ENCODE results near the gene WRAP73. TPM values are rescaled to one million over a fixed set of nuclear protein-coding genes. Genes with fewer than 3 reads are reported as not detected.

Gene WRAP73
- polyA plus RNA-seq, 4 donors = 17.4 to 21.1 (median 19.7) TPM

- no peak for DNase-seq (ENCODE audit: low read depth in 4 of 4, low spot score in 3 of 4)
These were observed 1.4 kb upstream of the WRAP73 start for GRCh38 chr1:3651026-3651929.

DNA sequence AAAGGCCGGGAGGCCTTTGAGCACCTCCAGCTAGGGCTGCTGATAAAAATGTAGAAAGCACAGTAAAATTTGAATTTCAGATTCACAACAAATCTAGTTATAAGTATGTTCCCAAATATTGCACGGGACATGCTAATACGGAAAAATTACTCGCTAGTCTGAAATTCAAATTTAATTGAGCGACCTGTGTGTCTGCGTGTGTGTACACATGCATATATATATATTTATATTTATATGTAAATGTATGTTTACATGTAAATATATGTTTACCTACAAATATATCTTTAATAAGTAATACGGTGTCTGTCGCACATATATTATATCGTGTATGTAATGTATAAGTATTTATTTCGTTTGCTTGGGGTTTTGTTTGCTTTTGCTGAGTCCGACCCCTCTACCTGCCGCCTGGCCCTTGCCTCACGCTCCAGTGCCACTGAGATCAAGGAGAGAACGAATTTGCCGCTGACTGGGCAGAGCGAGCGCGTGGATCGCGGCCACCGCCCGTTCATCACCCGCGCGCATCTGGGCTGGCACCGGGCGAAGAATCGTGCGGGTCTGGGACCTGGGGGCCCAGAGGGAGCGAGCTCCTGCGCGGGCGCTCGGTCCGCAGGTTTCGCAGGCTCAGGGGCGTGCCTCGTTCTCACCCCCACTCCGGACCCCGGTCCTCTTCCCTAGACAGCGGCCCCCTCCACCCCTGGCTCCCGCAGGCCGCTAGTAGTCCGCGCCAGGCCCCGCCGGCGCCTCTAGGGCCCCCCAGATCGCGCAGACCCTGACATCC lies 534 bp upstream of the WRAP73 start:
- DNase-seq (ENCODE audit: low read depth in 4 of 4, low spot score in 3 of 4) = no peak

DNA sequence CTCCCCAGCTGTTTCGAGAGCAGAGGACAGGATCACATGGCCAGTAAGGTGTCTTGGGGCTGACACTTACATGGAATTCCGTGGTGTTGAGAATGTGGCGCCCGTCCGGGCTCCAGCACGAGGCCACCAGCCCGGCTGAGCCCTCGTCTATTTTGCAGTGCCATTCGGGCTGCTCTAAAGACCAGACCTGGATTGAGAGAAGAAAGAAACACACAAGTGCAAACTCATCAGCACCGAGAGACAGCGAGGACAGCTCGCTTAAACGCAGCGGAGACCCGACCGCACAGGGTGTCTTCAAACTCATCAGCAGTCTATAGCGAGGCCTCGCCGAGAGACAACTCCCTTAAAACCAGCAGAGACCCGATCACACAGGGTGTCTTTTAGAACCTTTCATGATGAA lies 3.3 kb downstream of the WRAP73 start:
- no peak for DNase-seq (ENCODE audit: low read depth in 4 of 4, low spot score in 3 of 4)

DNA sequence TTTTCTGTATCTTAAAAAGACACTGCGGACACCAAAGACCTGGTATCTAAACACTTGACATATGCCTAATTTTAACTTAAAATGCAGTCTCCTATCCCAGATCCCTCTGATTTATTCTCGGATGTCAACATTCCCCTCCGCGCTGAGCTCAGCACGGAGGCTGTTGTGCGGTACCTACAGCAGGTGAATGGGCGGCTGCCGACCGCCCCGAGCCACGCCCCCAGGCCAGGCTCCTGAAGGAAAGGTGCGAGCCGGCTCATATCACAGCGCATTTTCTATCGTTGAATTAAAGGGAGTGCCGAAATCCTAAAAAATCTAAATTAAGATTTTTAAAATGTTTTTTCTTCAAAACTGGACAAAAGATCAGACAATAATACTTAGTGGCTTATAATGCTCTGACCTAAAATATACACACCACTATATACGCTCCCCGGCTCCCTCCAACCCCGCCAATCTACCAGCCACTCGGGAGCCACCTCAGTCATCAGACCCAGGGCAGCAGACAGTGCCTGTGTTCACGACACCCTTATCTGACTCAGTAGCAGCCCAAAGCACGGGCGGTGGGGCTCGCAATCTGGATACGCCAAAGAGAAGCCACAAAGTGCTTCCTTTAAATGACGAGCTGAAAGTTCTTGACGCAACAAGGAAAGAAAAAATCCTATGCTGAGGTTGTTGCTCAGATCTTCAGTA lies 4.1 kb downstream of the WRAP73 start:
- no peak for DNase-seq (ENCODE audit: low read depth in 4 of 4, low spot score in 3 of 4)

GRCh38 chr1:3645247-3645646 lies 4.7 kb downstream of the WRAP73 start:
- DNase-seq (ENCODE audit: low read depth in 4 of 4, low spot score in 3 of 4) = no peak

DNA sequence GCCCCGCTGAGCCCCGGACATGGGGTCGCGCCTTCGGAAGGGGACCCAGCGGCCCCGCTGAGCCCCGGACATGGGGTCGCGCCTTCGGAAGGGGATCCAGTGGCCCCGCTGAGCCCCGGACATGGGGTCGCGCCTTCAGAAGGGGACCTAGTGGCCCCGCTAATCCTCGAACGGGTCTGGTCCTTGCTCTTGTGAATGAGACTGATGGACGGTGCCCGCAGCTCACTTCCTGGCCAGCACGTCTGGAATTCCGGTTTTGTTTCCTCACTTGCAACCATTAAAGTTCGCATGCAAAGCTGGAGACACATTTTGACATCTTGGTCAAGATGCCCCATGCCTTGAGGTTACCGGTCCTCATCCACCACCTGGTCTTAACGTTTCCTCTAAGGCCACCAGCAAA lies 5.6 kb downstream of the WRAP73 start:
- no peak for DNase-seq (ENCODE audit: low read depth in 4 of 4, low spot score in 3 of 4)

DNA sequence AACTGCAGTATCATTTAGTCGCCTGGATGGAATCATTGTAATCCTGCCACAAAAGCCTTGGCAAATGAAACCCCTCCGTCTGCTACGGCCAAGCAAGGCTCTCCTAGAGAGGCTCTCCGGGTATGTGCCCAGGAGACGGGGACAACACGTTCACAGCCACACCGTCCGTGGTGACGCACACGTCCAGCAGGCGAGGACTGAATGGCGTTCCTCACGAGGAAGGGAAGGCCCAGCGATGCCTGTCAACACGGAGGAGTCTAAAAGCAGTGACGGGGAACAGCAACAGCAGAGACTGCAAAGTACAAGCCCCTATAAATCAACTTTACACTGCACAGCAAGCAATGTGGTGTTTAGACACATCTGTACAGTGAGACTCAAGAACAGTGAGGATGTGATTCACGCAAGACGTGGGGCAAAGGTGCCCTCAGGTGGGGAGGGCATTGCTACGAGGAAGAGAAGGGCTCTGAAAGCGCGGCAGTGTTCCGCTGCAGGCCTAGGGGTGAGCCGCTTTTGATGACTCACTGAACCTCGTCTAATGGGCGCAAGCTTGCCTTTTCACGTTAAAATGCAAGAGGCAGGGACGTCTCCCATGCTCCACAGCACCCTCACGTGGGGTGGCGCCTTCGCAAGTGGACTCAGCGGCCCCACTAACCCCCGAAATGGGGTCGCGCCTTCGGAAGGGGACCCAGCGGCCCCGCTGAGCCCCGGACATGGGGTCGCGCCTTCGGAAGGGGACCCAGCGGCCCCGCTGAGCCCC lies 6.8 kb downstream of the WRAP73 start:
- no peak for DNase-seq (ENCODE audit: low read depth in 4 of 4, low spot score in 3 of 4)

- no peak for DNase-seq (ENCODE audit: low read depth in 4 of 4, low spot score in 3 of 4)
These were observed 8.1 kb downstream of the WRAP73 start for GRCh38 chr1:3641816-3642215.

GRCh38 chr1:3641046-3641760 lies 8.7 kb downstream of the WRAP73 start:
- DNase-seq (ENCODE audit: low read depth in 4 of 4, low spot score in 3 of 4) = no peak

DNA sequence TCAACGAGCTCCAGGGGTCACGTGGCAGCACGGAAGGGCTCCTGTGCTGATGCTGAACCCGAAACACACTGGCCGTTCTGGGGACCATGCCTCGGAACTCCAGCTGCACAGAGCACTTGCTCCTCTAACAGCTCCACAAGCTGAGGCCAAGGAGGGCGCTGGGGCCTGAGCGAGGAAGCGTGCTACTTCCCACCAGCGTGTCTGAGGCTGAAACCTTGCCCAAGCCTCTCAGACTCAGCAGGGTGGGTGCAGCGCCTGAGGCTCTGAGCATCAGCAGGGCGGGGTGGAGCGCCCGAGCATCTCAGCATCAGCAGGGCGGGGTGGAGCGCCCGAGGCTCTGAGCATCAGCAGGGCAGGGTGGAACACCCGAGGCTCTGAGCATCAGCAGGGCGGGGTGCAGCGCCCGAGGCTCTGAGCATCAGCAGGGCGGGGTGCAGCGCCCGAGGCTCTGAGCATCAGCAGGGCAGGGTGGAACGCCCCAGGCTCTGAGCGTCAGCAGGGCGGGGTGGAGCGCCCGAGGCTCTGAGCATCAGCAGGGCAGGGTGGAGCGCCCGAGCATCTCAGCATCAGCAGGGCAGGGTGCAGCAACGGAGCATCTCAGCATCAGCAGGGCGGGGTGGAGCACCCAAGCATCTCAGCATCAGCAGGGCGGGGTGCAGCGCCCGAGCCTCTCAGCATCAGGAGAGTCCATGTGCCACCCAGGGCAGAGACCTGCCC lies 9.6 kb downstream of the WRAP73 start:
- DNase-seq (ENCODE audit: low read depth in 4 of 4, low spot score in 3 of 4) = no peak

- DNase-seq (ENCODE audit: low read depth in 4 of 4, low spot score in 3 of 4) = no peak
These were observed 10.4 kb downstream of the WRAP73 start for GRCh38 chr1:3639397-3639911.

DNA sequence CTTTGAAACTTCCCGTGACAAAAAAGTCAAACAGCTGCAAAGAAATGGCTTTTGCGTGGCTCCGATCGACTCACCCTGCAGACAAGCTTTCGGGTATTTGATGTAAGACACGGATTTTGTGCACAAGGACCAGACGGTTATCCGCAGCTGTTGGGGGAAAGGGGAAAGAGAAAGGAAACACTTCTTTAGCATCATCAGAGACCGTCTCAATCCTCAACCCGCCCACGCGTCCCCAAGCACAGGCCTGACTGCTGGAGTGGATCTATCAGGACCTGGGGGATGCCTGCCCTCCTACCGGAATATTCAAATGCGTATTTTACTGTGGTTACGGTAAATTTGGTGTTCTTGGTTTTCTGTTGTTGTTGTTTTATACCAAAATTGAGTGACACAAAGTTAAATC lies 11.2 kb downstream of the WRAP73 start:
- no peak for DNase-seq (ENCODE audit: low read depth in 4 of 4, low spot score in 3 of 4)

DNA sequence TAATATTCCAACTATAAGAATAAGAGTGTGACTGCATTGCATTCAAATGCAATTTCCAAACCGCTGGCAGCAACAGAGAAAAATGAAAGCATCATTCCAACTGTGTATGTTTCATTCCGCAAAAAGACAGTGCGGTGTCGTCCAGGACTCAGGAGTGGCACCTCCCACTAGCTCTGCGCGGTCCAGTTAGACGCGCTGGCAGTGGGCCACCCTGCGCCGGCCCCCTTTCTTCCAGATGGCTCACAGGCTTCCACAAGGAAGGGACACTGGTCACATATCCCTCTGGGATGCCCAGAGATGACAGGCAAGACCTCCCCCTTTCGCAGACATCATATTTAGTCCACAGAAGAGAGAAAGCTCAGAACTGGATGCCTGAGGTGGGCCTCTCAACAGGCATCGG lies 11.9 kb downstream of the WRAP73 start:
- no peak for DNase-seq (ENCODE audit: low read depth in 4 of 4, low spot score in 3 of 4)

DNA sequence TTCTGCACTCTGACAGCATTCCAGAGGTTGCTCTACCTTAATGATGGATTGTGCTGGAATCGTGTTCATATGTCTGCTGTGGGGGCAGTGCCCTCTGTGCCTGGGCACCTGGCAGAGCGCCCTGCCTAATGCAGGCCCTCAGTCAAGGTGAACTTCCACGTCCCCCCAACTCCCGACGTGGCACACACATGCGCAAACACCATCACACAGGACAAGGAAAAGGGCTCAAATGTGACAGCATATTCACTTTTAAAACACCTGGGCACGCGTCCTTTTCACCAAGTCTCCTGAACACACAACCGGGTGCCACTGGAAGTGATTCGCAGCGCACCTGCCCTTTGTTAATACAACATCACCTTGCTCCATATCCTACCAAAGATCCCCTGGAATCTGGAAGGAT lies 13.4 kb downstream of the WRAP73 start:
- DNase-seq (ENCODE audit: low read depth in 4 of 4, low spot score in 3 of 4) = no peak

GRCh38 chr1:3636080-3636479 lies 13.8 kb downstream of the WRAP73 start:
- DNase-seq (ENCODE audit: low read depth in 4 of 4, low spot score in 3 of 4) = no peak

DNA sequence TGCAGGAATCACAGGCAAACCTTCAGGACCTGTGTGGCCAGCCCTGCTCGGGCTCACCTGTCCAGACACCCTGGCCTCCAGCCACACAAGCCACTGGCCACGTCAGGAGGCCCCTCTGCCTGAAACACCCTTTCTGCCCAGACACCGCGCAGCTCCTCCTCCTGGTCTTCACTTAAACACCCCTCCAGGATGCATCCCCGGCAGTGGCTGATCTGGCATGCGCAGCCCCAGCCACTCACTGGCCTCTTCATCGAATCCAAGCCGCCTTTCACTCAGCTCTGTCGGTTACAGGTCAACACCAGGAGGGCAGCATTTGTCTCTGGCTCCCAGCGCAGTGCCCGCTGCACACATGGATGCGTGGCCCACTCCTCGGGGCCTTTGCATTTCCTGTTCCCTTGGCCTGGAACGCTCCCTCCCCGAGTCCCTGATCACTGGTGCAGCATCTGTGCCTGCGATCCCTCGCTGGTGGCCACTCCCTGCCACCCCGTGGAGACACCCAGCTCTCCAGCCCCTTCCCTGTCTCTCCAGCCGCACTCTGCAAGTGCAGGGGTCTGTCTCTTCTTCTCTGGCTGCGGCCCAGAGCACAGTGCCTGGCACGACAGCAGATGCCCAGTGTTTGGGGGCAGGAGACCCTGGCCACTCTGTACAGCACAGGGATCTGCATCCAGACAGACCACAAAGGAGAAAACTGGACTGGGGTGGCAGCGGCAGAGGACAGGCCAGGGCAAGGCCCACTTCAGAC lies 15.7 kb downstream of the WRAP73 start:
- no peak for DNase-seq (ENCODE audit: low read depth in 4 of 4, low spot score in 3 of 4)

GRCh38 chr1:3633344-3634058 lies 16.4 kb downstream of the WRAP73 start:
- DNase-seq (ENCODE audit: low read depth in 4 of 4, low spot score in 3 of 4) = no peak

Data from right renal pelvis (tissue), 4 donors.